CD4-positive, alpha-beta T cell treated with Interleukin-15 for 1 hour (primary cell): ENCODE data around the gene DEXI.
A peak's percentile ranks its signal among the peaks of the same experiment; 100 is the strongest.
"Not testable (repeated sequence)": the region's sequence is repeated elsewhere in the genome, so short reads cannot be mapped to it uniquely, and the experiment has no call there.

Experiments
- DNase-seq: peaks from one replicate; pipeline ENCODE4 v3.0.0-alpha.2; 2020

Gene DEXI

GRCh38 chr16:10968498-10968897, 26.2 kb upstream of the DEXI start:
- no peak for DNase-seq

- DNase-seq: no peak
These were observed 25.7 kb upstream of the DEXI start for GRCh38 chr16:10967986-10968385.

GRCh38 chr16:10966559-10966958, 24.3 kb upstream of the DEXI start:
- not testable (repeated sequence) for DNase-seq

GRCh38 chr16:10966129-10966528, 23.9 kb upstream of the DEXI start:
- no peak for DNase-seq

GRCh38 chr16:10965440-10966061, 23.3 kb upstream of the DEXI start:
- DNase-seq: peak; percentile 39

GRCh38 chr16:10964891-10965326, 22.6 kb upstream of the DEXI start:
- DNase-seq: peak; percentile 68

- peak; percentile 74 for DNase-seq
These were observed 22.0 kb upstream of the DEXI start for GRCh38 chr16:10964039-10964890.

GRCh38 chr16:10961231-10961630, 19.0 kb upstream of the DEXI start:
- DNase-seq: no peak

GRCh38 chr16:10959161-10959560, 16.9 kb upstream of the DEXI start:
- DNase-seq: no peak

- no peak for DNase-seq
These were observed 15.7 kb upstream of the DEXI start for GRCh38 chr16:10957771-10958482.

- DNase-seq: no peak
These were observed 12.6 kb upstream of the DEXI start for GRCh38 chr16:10954903-10955302.

GRCh38 chr16:10951026-10951425, 8.8 kb upstream of the DEXI start:
- no peak for DNase-seq

GRCh38 chr16:10950393-10950792, 8.1 kb upstream of the DEXI start:
- DNase-seq: no peak

- DNase-seq: peak; percentile 78
These were observed 7.2 kb upstream of the DEXI start for GRCh38 chr16:10949424-10949970.

- DNase-seq: no peak
These were observed 5.0 kb upstream of the DEXI start for GRCh38 chr16:10947211-10947787.

GRCh38 chr16:10946308-10946707, 4.0 kb upstream of the DEXI start:
- no peak for DNase-seq

- no peak for DNase-seq
These were observed 3.0 kb upstream of the DEXI start for GRCh38 chr16:10945065-10945787.

GRCh38 chr16:10944249-10945064, 2.2 kb upstream of the DEXI start, which contains the start of gene CLEC16A:
TSS of gene CLEC16A (plus strand) at chr16:10944564. CDS start at chr16:10944718, 154 bp downstream.
- DNase-seq: peak; percentile 95

- DNase-seq: no peak
These were observed 741 bp upstream of the DEXI start for GRCh38 chr16:10943064-10943353.

- DNase-seq: not testable (repeated sequence)
These were observed 325 bp downstream of the DEXI start for GRCh38 chr16:10941935-10942351.

GRCh38 chr16:10941127-10941933, 938 bp downstream of the DEXI start:
- no peak for DNase-seq
